ENCODE measurements around the gene PIGU. TPM values are rescaled to one million over a fixed set of nuclear protein-coding genes. Genes with fewer than 3 reads are reported as not detected.

Gene PIGU
- total RNA-seq, 1 donor from 2014 or later: 40.1 TPM

- H3K27ac ChIP-seq: no peak overlapping the region
- peak overlapping the region; percentile 75 for H2AFZ ChIP-seq (replicated peaks)
- H3K9me3 ChIP-seq (ENCODE audit: low read depth): no peaks in the 10 kb centered on the region
- H3K79me2 ChIP-seq (ENCODE audit: low read depth): peaks cover 50% of the 10 kb centered on the region
- H3F3A ChIP-seq (ENCODE audit: low read depth): peaks cover 18% of the 10 kb centered on the region
- no peaks in the 10 kb centered on the region for H3K36me3 ChIP-seq
- no peaks in the 10 kb centered on the region for H4K20me1 ChIP-seq (ENCODE audit: low read depth)
- no peak for TF ChIP-seq EZH2phosphoT487 (IDR thresholded peaks at IDR 0.05)
- TF ChIP-seq EZH2 (IDR thresholded peaks at IDR 0.05): no peak
- no peak for TF ChIP-seq CTCF (IDR thresholded peaks at IDR 0.05)
- no peak overlapping the region for H3K9ac ChIP-seq
- peak overlapping the region; percentile 66 for H3K4me3 ChIP-seq
- Mint-ChIP-seq H3K4me3 (peak overlapping the region; percentile 95), H3K4me1 (peaks cover 10% of the 10 kb centered on the region), H3K36me3 (no peaks in the 10 kb centered on the region), H3K9me3 (no peaks in the 10 kb centered on the region), H3K27ac (peak overlapping the region; percentile 31), H3K27me3 (ENCODE audit: insufficient read depth, low read depth) (peaks cover 5% of the 10 kb centered on the region)
- no peak for DNase-seq (ENCODE audit: low spot score)
- H3K4me2 ChIP-seq: peak overlapping the region; percentile 88
- no peaks in the 10 kb centered on the region for H3K27me3 ChIP-seq
- H3K4me1 ChIP-seq: peaks cover 5% of the 10 kb centered on the region
Measured at GRCh38 chr20:34675993-34676641, 775 bp downstream of the PIGU start.

DNA sequence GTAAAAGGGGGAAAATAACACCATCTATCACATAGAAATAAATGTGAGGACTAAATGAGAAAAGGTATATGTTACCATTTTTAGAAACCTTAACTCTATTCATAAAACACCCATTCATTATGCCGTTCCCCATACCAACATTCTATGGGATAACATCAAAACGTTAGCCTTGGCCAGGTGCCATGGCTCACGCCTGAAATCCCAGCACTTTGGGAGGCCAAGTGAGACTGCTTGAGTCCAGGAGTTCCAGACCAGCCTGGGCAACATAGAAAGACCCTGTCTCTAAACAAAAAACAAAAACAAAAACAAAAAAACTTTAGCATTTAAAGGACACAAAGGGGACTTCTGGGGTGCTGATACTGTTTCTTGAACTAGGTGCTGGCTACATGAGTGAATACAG is 1.3 kb downstream of the PIGU start:
- no peaks in the 10 kb centered on the region for H3K36me3 ChIP-seq
- H3K9ac ChIP-seq: no peak overlapping the region
- no peaks in the 10 kb centered on the region for H3K9me3 ChIP-seq (ENCODE audit: low read depth)
- Mint-ChIP-seq H3K27ac (no peak overlapping the region), H3K4me3 (peak overlapping the region; percentile 95), H3K27me3 (ENCODE audit: insufficient read depth, low read depth) (peaks cover 5% of the 10 kb centered on the region), H3K4me1 (peaks cover 10% of the 10 kb centered on the region), H3K36me3 (peaks cover 3% of the 10 kb centered on the region), H3K9me3 (no peaks in the 10 kb centered on the region)
- no peaks in the 10 kb centered on the region for H4K20me1 ChIP-seq (ENCODE audit: low read depth)
- TF ChIP-seq CTCF (IDR thresholded peaks at IDR 0.05) (no peak), EZH2 (IDR thresholded peaks at IDR 0.05) (no peak), EZH2phosphoT487 (IDR thresholded peaks at IDR 0.05) (no peak)
- peak overlapping the region; percentile 88 for H3K4me2 ChIP-seq
- peaks cover 18% of the 10 kb centered on the region for H3F3A ChIP-seq (ENCODE audit: low read depth)
- H3K27me3 ChIP-seq: no peaks in the 10 kb centered on the region
- no peak overlapping the region for H2AFZ ChIP-seq (replicated peaks)
- DNase-seq (ENCODE audit: low spot score): no peak
- H3K4me1 ChIP-seq: peaks cover 5% of the 10 kb centered on the region
- no peak overlapping the region for H3K27ac ChIP-seq
- peaks cover 55% of the 10 kb centered on the region for H3K79me2 ChIP-seq (ENCODE audit: low read depth)
- H3K4me3 ChIP-seq: peak overlapping the region; percentile 66

DNA sequence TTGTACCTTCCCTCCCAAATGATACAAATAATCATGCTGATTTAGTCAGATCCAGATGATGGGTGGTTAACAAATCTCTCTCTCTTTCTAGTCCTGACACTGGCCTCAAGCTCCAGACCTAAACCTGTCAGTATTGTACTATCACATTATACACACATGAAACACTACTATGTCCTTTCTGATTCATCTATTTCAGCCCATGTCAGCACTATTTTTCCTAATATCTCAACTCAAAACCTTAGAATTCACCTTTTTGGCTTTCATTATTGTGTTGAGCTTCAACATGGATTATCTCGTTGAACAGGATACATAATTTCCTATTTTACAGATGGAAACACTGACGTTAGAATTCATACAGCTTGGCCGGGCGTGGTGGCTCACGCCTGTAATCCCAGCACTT is 3.5 kb downstream of the PIGU start:
- no peaks in the 10 kb centered on the region for H3K27me3 ChIP-seq
- H3K4me3 Mint-ChIP-seq: no peak overlapping the region

More for the DNA sequence above, 3.5 kb downstream of the PIGU start:
- no peak for TF ChIP-seq CTCF (IDR thresholded peaks at IDR 0.05)
- TF ChIP-seq EZH2 (IDR thresholded peaks at IDR 0.05): no peak
- no peak for TF ChIP-seq EZH2phosphoT487 (IDR thresholded peaks at IDR 0.05)
- peaks cover 56% of the 10 kb centered on the region for H3K79me2 ChIP-seq (ENCODE audit: low read depth)
- no peak overlapping the region for H3K27ac Mint-ChIP-seq
- no peak overlapping the region for H3K4me3 ChIP-seq
- peaks cover 5% of the 10 kb centered on the region for H3K27me3 Mint-ChIP-seq (ENCODE audit: insufficient read depth, low read depth)
- peaks cover 16% of the 10 kb centered on the region for H3F3A ChIP-seq (ENCODE audit: low read depth)
- no peak overlapping the region for H3K4me2 ChIP-seq
- H4K20me1 ChIP-seq (ENCODE audit: low read depth): no peaks in the 10 kb centered on the region
- peaks cover 5% of the 10 kb centered on the region for H3K4me1 ChIP-seq
- no peak overlapping the region for H3K9ac ChIP-seq
- H3K9me3 ChIP-seq (ENCODE audit: low read depth): no peaks in the 10 kb centered on the region
- H3K4me1 Mint-ChIP-seq: peaks cover 10% of the 10 kb centered on the region
- H3K9me3 Mint-ChIP-seq: no peaks in the 10 kb centered on the region
- H2AFZ ChIP-seq (replicated peaks): no peak overlapping the region
- peaks cover 8% of the 10 kb centered on the region for H3K36me3 Mint-ChIP-seq
- no peak overlapping the region for H3K27ac ChIP-seq
- no peak for DNase-seq (ENCODE audit: low spot score)
- H3K36me3 ChIP-seq: no peaks in the 10 kb centered on the region
